ENCODE results near the gene ABLIM3.

DNA sequence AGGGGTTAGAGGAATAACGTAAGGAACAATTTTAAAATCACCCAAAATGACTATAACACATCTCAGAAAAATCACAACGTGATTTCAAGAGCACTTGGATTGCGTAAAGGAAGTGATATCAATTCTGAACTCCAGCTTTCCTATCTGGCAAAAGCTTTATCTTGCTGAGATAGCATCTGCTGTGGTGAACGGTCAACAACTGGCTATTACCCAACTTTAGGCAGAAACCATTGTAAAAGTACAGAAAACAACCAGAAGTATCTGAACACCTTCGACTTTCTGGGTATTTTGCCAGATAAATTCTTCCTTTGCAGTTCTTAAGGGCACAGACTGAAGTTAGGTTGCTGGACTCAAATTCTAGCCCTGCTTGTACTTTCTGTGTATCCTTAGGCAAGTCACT lies 9.2 kb downstream of the ABLIM3 start:
- TF ChIP-seq POLR2AphosphoS5 (IDR thresholded peaks at IDR 0.05; ENCODE audit: low read depth, low read length): no peak
- TF ChIP-seq, protein P1, sequence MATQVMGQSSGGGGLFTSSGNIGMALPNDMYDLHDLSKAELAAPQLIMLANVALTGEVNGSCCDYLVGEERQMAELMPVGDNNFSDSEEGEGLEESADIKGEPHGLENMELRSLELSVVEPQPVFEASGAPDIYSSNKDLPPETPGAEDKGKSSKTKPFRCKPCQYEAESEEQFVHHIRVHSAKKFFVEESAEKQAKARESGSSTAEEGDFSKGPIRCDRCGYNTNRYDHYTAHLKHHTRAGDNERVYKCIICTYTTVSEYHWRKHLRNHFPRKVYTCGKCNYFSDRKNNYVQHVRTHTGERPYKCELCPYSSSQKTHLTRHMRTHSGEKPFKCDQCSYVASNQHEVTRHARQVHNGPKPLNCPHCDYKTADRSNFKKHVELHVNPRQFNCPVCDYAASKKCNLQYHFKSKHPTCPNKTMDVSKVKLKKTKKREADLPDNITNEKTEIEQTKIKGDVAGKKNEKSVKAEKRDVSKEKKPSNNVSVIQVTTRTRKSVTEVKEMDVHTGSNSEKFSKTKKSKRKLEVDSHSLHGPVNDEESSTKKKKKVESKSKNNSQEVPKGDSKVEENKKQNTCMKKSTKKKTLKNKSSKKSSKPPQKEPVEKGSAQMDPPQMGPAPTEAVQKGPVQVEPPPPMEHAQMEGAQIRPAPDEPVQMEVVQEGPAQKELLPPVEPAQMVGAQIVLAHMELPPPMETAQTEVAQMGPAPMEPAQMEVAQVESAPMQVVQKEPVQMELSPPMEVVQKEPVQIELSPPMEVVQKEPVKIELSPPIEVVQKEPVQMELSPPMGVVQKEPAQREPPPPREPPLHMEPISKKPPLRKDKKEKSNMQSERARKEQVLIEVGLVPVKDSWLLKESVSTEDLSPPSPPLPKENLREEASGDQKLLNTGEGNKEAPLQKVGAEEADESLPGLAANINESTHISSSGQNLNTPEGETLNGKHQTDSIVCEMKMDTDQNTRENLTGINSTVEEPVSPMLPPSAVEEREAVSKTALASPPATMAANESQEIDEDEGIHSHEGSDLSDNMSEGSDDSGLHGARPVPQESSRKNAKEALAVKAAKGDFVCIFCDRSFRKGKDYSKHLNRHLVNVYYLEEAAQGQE (IDR thresholded peaks at IDR 0.05; ENCODE audit: insufficient read depth in 1 of 2, low read depth in 2 of 2, low read length in 2 of 2): no peak
- TF ChIP-seq FOXP2 (optimal IDR thresholded peaks at IDR 0.05; ENCODE audit: borderline replicate concordance, extremely low read depth, extremely low read length, insufficient read depth): no peak
